Neural cell (in vitro differentiated cells): ENCODE results near the gene STX16. TPM values are rescaled to one million over a fixed set of nuclear protein-coding genes. Genes with fewer than 3 reads are reported as not detected.

Source experiments
- H2AFZ ChIP-seq: fragments of 200-600, 300-800 bp; sonication (generic), shearing (Covaris generic); 2 replicates; pipeline ENCODE4 v1.6.0; 2014; ENCODE audit warnings: low read depth, mild to moderate bottlenecking, antibody characterized with exemption, low read length, moderate library complexity
- H3F3A ChIP-seq: fragments of 200-600 bp; shearing (Covaris generic); 2 replicates; pipeline ENCODE4 v1.6.1; 2016; ENCODE audit warnings: mild to moderate bottlenecking, moderate library complexity, mixed read lengths, antibody characterized with exemption, low read length; ENCODE audit not compliant: insufficient read depth, poor library complexity, severe bottlenecking
- H3K27ac ChIP-seq: fragments of 200-600, 300-800 bp; sonication (generic), shearing (Covaris generic); 2 replicates; pipeline ENCODE4 v1.5.1; 2014; ENCODE audit warnings: mild to moderate bottlenecking, low read length, moderate library complexity
- H3K27me3 ChIP-seq: fragments of 300-800, 200-600 bp; sonication (generic), shearing (Covaris generic); 2 replicates; pipeline ENCODE4 v1.6.0; 2014; ENCODE audit warnings: mild to moderate bottlenecking, low read depth, low read length, moderate library complexity; ENCODE audit not compliant: insufficient read depth
- H3K36me3 ChIP-seq: fragments of 300-800, 200-600 bp; sonication (generic), shearing (Covaris generic); 2 replicates; pipeline ENCODE4 v1.5.1; 2014; ENCODE audit warnings: mild to moderate bottlenecking, antibody characterized with exemption, low read length, moderate library complexity; ENCODE audit not compliant: insufficient read depth
- H3K4me2 ChIP-seq: fragments of 300-800, 200-600 bp; sonication (generic), shearing (Covaris generic); 2 replicates; pipeline ENCODE4 v1.6.0; 2014; ENCODE audit warnings: mild to moderate bottlenecking, low read length
- H3K4me3 ChIP-seq: fragments of 300-800, 200-600 bp; sonication (generic), shearing (Covaris generic); 2 replicates; pipeline ENCODE4 v1.5.1; 2014; ENCODE audit warnings: mild to moderate bottlenecking, low read length, moderate library complexity
- H3K79me2 ChIP-seq: fragments of 200-600 bp; shearing (Covaris generic); replicated peaks from 2 replicates; pipeline ENCODE4 v1.6.0; 2014; ENCODE audit warnings: mild to moderate bottlenecking, low read length, moderate library complexity; ENCODE audit not compliant: insufficient read depth
- H3K9ac ChIP-seq: fragments of 300-800, 200-600 bp; sonication (generic), shearing (Covaris generic); 2 replicates; pipeline ENCODE4 v1.6.1; 2016; ENCODE audit warnings: mild to moderate bottlenecking, low read length, mixed read lengths
- H3K9me2 ChIP-seq: fragments of 200-600 bp; shearing (Covaris generic); 2 replicates; pipeline ENCODE4 v1.6.1; 2016; ENCODE audit warnings: mild to moderate bottlenecking, low read length, mixed read lengths; ENCODE audit not compliant: insufficient read depth
- H3K9me3 ChIP-seq: fragments of 200-600, 300-800 bp; sonication (generic), shearing (Covaris generic); 2 replicates; pipeline ENCODE4 v1.6.1; 2016; ENCODE audit warnings: mild to moderate bottlenecking, mixed run types, low read length, moderate library complexity, mixed read lengths
- H4K20me1 ChIP-seq: fragments of 200-600 bp; shearing (Covaris generic); 2 replicates; pipeline ENCODE4 v1.6.1; 2016; ENCODE audit warnings: mild to moderate bottlenecking, mixed run types; ENCODE audit not compliant: insufficient read depth
- EP300 ChIP-seq: fragments of 450-650 bp; conservative IDR thresholded peaks from 2 replicates; pipeline ENCODE4 v1.6.1; 2014; ENCODE audit warnings: antibody characterized with exemption, mild to moderate bottlenecking, moderate library complexity; ENCODE audit not compliant: poor library complexity, severe bottlenecking
- EZH2 ChIP-seq: fragments of 200-600, 300-800 bp; shearing (Covaris generic), sonication (generic); IDR thresholded peaks from 2 replicates; pipeline ENCODE4 v1.6.1; 2014; ENCODE audit warnings: antibody characterized with exemption, low read length, borderline replicate concordance, mild to moderate bottlenecking; ENCODE audit not compliant: insufficient read depth, poor library complexity, severe bottlenecking
- MXI1 ChIP-seq: fragments of 450-650 bp; conservative IDR thresholded peaks from 2 replicates; pipeline ENCODE4 v1.6.1; 2014; ENCODE audit warnings: antibody characterized with exemption, mild to moderate bottlenecking; ENCODE audit not compliant: poor library complexity, severe bottlenecking
- POLR2AphosphoS5 ChIP-seq: IDR thresholded peaks from 2 replicates; pipeline ENCODE4 v1.6.1; 2012
- RAD21 ChIP-seq: fragments of 450-650 bp; conservative IDR thresholded peaks from 2 replicates; pipeline ENCODE4 v1.6.1; 2014; ENCODE audit warnings: antibody characterized with exemption, mild to moderate bottlenecking, moderate library complexity
- REST ChIP-seq: IDR thresholded peaks from 2 replicates; pipeline ENCODE4 v1.6.1; 2012; ENCODE audit warnings: borderline replicate concordance
- SMC3 ChIP-seq: fragments of 450-650 bp; conservative IDR thresholded peaks from 2 replicates; pipeline ENCODE4 v1.6.1; 2014; ENCODE audit warnings: antibody characterized with exemption, mild to moderate bottlenecking, moderate library complexity; ENCODE audit not compliant: poor library complexity
- TAF1 ChIP-seq: IDR thresholded peaks from 2 replicates; pipeline ENCODE4 v1.6.1; 2012; ENCODE audit warnings: low read depth
- polyA plus RNA-seq: library from polyadenylated mRNA; depleted of rRNA; stranded (reverse); fragments of >200 nt; gene quantifications from 2 replicates; pipeline ENCODE4 v1.2.3, GENCODE V29; 2014
- TF ChIP-seq, protein P1 (sequence below): fragments of 450-650 bp; IDR thresholded peaks from 2 replicates; pipeline ENCODE4 v1.5.1; 2014; ENCODE audit warnings: antibody characterized with exemption, mild to moderate bottlenecking, moderate library complexity; ENCODE audit not compliant: poor library complexity, severe bottlenecking

The STX16 gene
- polyA plus RNA-seq, 1 donor from 2014 or later = 120 TPM

DNA sequence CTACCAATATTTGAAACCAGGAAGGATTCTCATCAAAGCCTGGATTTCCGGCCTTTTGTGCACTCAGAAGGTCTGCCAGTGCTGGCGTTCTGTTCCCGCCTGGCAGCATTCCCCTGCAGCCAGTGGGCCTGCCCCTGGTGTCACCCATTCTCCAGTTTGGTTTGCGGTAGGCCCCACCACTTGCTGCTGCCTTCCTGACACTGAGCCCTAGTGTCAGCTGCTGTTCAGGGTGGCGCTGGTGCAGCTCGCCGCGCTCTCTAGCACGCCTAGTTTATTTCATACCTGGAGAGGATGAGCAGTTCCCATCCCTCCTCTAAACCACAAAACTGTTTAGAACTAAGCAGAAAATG is 51.1 kb downstream of the STX16 start:
- Histone ChIP-seq H3K4me3 (no peak overlapping the region), H3K27me3 (no peaks in the 10 kb centered on the region), H3K9me3 (no peaks in the 10 kb centered on the region), H2AFZ (no peak overlapping the region), H3K36me3 (peaks cover 8% of the 10 kb centered on the region), H3K79me2 (no peaks in the 10 kb centered on the region), H3K9me2 (no peaks in the 10 kb centered on the region), H3K9ac (no peak overlapping the region), H3F3A (no peaks in the 10 kb centered on the region), H3K27ac (no peak overlapping the region), H3K4me2 (no peak overlapping the region), H4K20me1 (no peaks in the 10 kb centered on the region)
- TF ChIP-seq EZH2 (no peak), RAD21 (no peak), POLR2AphosphoS5 (no peak), TAF1 (no peak), MXI1 (no peak), SMC3 (no peak), REST (no peak), EP300 (no peak)
- TF ChIP-seq, protein P1, sequence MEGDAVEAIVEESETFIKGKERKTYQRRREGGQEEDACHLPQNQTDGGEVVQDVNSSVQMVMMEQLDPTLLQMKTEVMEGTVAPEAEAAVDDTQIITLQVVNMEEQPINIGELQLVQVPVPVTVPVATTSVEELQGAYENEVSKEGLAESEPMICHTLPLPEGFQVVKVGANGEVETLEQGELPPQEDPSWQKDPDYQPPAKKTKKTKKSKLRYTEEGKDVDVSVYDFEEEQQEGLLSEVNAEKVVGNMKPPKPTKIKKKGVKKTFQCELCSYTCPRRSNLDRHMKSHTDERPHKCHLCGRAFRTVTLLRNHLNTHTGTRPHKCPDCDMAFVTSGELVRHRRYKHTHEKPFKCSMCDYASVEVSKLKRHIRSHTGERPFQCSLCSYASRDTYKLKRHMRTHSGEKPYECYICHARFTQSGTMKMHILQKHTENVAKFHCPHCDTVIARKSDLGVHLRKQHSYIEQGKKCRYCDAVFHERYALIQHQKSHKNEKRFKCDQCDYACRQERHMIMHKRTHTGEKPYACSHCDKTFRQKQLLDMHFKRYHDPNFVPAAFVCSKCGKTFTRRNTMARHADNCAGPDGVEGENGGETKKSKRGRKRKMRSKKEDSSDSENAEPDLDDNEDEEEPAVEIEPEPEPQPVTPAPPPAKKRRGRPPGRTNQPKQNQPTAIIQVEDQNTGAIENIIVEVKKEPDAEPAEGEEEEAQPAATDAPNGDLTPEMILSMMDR = no peak

- no peak overlapping the region for H3K27ac ChIP-seq
- H3K4me2 ChIP-seq = no peak overlapping the region
- no peaks in the 10 kb centered on the region for H4K20me1 ChIP-seq
- no peaks in the 10 kb centered on the region for H3K79me2 ChIP-seq
- no peaks in the 10 kb centered on the region for H3K9me3 ChIP-seq
- H3K27me3 ChIP-seq = no peaks in the 10 kb centered on the region
- no peak overlapping the region for H3K9ac ChIP-seq
- peaks cover 8% of the 10 kb centered on the region for H3K36me3 ChIP-seq
- no peaks in the 10 kb centered on the region for H3K9me2 ChIP-seq
- TF ChIP-seq EZH2 = no peak
- TF ChIP-seq EP300 = no peak
- TF ChIP-seq RAD21 = no peak
- no peak for TF ChIP-seq MXI1
- TF ChIP-seq REST = no peak
- TF ChIP-seq SMC3 = no peak
- TF ChIP-seq, protein P1 = no peak
- TF ChIP-seq POLR2AphosphoS5 = no peak
- TF ChIP-seq TAF1 = no peak
- H3F3A ChIP-seq = no peaks in the 10 kb centered on the region
- no peak overlapping the region for H2AFZ ChIP-seq
- H3K4me3 ChIP-seq = no peak overlapping the region
These were observed 52.0 kb downstream of the STX16 start for GRCh38 chr20:58702859-58703648.
